Measurements from ENCODE around the gene AHDC1. TPM values are rescaled to one million over a fixed set of nuclear protein-coding genes. Genes with fewer than 3 reads are reported as not detected.
A peak's percentile ranks its signal among the peaks of the same experiment; 100 is the strongest.

The AHDC1 gene
- total and polyA plus RNA-seq, 2 of the 13 experiments (the other 11 are each of a cell fraction or from before 2014, with no cell fraction given) = 1.0 to 2.7 TPM

- peak overlapping the region; percentile 62 for H3K9ac ChIP-seq (ENCODE audit: insufficient read depth, low read depth, low read length)
- peak overlapping the region; percentile 100 for H3K4me2 ChIP-seq (ENCODE audit: low read depth, low read length)
- peak overlapping the region in 1 of 3 experiments; percentile 77; a peak in 2 of 6 replicates for H3K4me3 ChIP-seq (replicated peaks in 1 of 3; ENCODE audit: insufficient read depth in 1 of 3, low read depth in 2 of 3, low read length in 3 of 3)
- in situ Hi-C loops (cut with HindIII; ENCODE audit: extremely low pct_ligation_motif_present, low pct_unique_long_range_greater_than_20kb) = no loop called here
- peak overlapping the region; percentile 99 for H3K27ac ChIP-seq (ENCODE audit: extremely low read length, insufficient read depth, low read length)
- ATAC-seq (no peak), FAIRE-seq (no peak), DNase-seq (ENCODE audit: low spot score) (no peak)
- no peaks in the 10 kb centered on the region for H4K20me1 ChIP-seq (ENCODE audit: insufficient read depth, low read length)
- no peak overlapping the region for H2AFZ ChIP-seq (ENCODE audit: low read length)
- TSS peak; percentile 70 for BruUV-seq (replicated peaks)
- no peaks in the 10 kb centered on the region for H3K79me2 ChIP-seq (ENCODE audit: insufficient read depth, low read length)
- ChIA-PET POLR2A (interaction anchor here (1.0 to 2.9 kb wide), 8 partner anchors 9 to 167 kb away, joined by 3 to 25 read pairs (median 4); partner anchors contain the start of genes IFI6 and WASF2), CTCF (ENCODE audit: low intra/inter-chr PET ratio, low total read pairs) (no interaction called here)
- H3K27me3 ChIP-seq (ENCODE audit: control insufficient read depth in 1 of 2, insufficient read depth in 2 of 2, low read length in 2 of 2) = no peaks in the 10 kb centered on the region
- 6% methylated on average over 4 of the region's 5 CpGs for WGBS (ENCODE audit: low lambda C conversion rate)
- H3K4me1 ChIP-seq (ENCODE audit: insufficient read depth, low read length) = peaks cover 60% of the 10 kb centered on the region
- no peaks in the 10 kb centered on the region for H3K9me3 ChIP-seq (ENCODE audit: low read length)
- H3K36me3 ChIP-seq (replicated peaks in 1 of 2; ENCODE audit: control insufficient read depth in 1 of 2, insufficient read depth in 2 of 2, low read length in 2 of 2) = no peaks in the 10 kb centered on the region
- intact Hi-C loops (cut with micrococcal nuclease; ENCODE audit: unreplicated experiment) = loop anchor here (5.0 kb wide), 1 partner anchor 102 kb away; no protein-coding TSS in a partner anchor
- TF ChIP-seq, protein P1, sequence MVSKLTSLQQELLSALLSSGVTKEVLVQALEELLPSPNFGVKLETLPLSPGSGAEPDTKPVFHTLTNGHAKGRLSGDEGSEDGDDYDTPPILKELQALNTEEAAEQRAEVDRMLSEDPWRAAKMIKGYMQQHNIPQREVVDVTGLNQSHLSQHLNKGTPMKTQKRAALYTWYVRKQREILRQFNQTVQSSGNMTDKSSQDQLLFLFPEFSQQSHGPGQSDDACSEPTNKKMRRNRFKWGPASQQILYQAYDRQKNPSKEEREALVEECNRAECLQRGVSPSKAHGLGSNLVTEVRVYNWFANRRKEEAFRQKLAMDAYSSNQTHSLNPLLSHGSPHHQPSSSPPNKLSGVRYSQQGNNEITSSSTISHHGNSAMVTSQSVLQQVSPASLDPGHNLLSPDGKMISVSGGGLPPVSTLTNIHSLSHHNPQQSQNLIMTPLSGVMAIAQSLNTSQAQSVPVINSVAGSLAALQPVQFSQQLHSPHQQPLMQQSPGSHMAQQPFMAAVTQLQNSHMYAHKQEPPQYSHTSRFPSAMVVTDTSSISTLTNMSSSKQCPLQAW (CRISPR knock-in tag; IDR thresholded peaks at IDR 0.05) = 0 out of 2 replicates have a peak, but pooled peaks have one; percentile 30
- peak; percentile 69; the same call in 1 of the 2 replicates for TF ChIP-seq NFE2 (CRISPR knock-in tag; IDR thresholded peaks at IDR 0.05)
- TF ChIP-seq, protein P2, sequence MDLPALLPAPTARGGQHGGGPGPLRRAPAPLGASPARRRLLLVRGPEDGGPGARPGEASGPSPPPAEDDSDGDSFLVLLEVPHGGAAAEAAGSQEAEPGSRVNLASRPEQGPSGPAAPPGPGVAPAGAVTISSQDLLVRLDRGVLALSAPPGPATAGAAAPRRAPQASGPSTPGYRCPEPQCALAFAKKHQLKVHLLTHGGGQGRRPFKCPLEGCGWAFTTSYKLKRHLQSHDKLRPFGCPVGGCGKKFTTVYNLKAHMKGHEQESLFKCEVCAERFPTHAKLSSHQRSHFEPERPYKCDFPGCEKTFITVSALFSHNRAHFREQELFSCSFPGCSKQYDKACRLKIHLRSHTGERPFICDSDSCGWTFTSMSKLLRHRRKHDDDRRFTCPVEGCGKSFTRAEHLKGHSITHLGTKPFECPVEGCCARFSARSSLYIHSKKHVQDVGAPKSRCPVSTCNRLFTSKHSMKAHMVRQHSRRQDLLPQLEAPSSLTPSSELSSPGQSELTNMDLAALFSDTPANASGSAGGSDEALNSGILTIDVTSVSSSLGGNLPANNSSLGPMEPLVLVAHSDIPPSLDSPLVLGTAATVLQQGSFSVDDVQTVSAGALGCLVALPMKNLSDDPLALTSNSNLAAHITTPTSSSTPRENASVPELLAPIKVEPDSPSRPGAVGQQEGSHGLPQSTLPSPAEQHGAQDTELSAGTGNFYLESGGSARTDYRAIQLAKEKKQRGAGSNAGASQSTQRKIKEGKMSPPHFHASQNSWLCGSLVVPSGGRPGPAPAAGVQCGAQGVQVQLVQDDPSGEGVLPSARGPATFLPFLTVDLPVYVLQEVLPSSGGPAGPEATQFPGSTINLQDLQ (CRISPR knock-in tag; IDR thresholded peaks at IDR 0.05) = 0 out of 2 replicates have a peak, but pooled peaks have one; percentile 49
- TF ChIP-seq NFE2L1 (CRISPR knock-in tag; IDR thresholded peaks at IDR 0.05; ENCODE audit: borderline replicate concordance) = peak; percentile 60; the same call in 1 of the 2 replicates
- TF ChIP-seq, protein P3, sequence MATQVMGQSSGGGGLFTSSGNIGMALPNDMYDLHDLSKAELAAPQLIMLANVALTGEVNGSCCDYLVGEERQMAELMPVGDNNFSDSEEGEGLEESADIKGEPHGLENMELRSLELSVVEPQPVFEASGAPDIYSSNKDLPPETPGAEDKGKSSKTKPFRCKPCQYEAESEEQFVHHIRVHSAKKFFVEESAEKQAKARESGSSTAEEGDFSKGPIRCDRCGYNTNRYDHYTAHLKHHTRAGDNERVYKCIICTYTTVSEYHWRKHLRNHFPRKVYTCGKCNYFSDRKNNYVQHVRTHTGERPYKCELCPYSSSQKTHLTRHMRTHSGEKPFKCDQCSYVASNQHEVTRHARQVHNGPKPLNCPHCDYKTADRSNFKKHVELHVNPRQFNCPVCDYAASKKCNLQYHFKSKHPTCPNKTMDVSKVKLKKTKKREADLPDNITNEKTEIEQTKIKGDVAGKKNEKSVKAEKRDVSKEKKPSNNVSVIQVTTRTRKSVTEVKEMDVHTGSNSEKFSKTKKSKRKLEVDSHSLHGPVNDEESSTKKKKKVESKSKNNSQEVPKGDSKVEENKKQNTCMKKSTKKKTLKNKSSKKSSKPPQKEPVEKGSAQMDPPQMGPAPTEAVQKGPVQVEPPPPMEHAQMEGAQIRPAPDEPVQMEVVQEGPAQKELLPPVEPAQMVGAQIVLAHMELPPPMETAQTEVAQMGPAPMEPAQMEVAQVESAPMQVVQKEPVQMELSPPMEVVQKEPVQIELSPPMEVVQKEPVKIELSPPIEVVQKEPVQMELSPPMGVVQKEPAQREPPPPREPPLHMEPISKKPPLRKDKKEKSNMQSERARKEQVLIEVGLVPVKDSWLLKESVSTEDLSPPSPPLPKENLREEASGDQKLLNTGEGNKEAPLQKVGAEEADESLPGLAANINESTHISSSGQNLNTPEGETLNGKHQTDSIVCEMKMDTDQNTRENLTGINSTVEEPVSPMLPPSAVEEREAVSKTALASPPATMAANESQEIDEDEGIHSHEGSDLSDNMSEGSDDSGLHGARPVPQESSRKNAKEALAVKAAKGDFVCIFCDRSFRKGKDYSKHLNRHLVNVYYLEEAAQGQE (IDR thresholded peaks at IDR 0.05; ENCODE audit: borderline replicate concordance in 1 of 2, low read depth in 1 of 2, low read length in 2 of 2) = no peak
- TF ChIP-seq ZNF629 (CRISPR knock-in tag; conservative IDR thresholded peaks at IDR 0.05) = peak; percentile 99
- TF ChIP-seq DNMT1 (CRISPR knock-in tag; IDR thresholded peaks at IDR 0.05) = no peak
- 0 out of 2 replicates have a peak, but pooled peaks have one; percentile 2 for TF ChIP-seq POLR2G (IDR thresholded peaks at IDR 0.05; ENCODE audit: low read depth, low read length)
- no peak for TF ChIP-seq ZBTB20 (CRISPR knock-in tag; IDR thresholded peaks at IDR 0.05; ENCODE audit: borderline replicate concordance, low read depth)
- TF ChIP-seq AGO1 (IDR thresholded peaks at IDR 0.05; ENCODE audit: low read depth, low read length, poor library complexity, severe bottlenecking) = no peak
- no peak for TF ChIP-seq EHMT2 (IDR thresholded peaks at IDR 0.05; ENCODE audit: borderline replicate concordance, low read depth, low read length)
- no peak for TF ChIP-seq RFX1 (IDR thresholded peaks at IDR 0.05)
- TF ChIP-seq, protein P4, sequence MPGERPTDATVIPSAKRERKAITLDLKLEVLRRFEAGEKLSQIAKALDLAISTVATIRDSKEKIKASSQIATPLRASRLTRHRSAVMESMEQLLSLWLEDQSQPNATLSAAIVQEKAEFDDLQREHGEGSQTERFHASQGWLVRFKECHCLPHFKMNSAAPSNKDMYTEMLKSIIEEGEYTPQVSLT (CRISPR knock-in tag; IDR thresholded peaks at IDR 0.05; ENCODE audit: borderline replicate concordance, low read depth) = no peak
These were observed 98.6 kb downstream of the AHDC1 start for GRCh38 chr1:27505420-27505680.

Measured in HepG2 (cell line).